Gastrocnemius medialis (tissue), 4 donors: Measurements from ENCODE around the gene PSMB2.

Source experiments
- CTCF ChIP-seq, 5 experiments: fragments of 450-650 bp in 3 of 5; fragments of 200-600 bp in 2 of 5; sonication (generic) in 2 of 5; IDR thresholded peaks in 4 of 5; conservative IDR thresholded peaks in 1 of 5; 1 replicate in 4 of 5; 2 replicates in 1 of 5; pipeline ENCODE4 v1.5.1; 2016 to 2019; ENCODE audit warnings: antibody characterized with exemption in 5 of 5, mild to moderate bottlenecking in 3 of 5, moderate library complexity in 3 of 5
- POLR2A ChIP-seq, 2 donors: fragments of 450-650 bp; IDR thresholded peaks; one replicate each; pipeline ENCODE4 v1.6.1; 2017; ENCODE audit warnings: antibody characterized with exemption in 2 of 2, mild to moderate bottlenecking in 2 of 2, moderate library complexity in 2 of 2

- TF ChIP-seq CTCF (IDR thresholded peaks at IDR 0.05 in 4 of 5, conservative IDR thresholded peaks at IDR 0.05 in 1 of 5) (no peak), POLR2A (IDR thresholded peaks at IDR 0.05) (no peak)
Measured at GRCh38 chr1:35592991-35593769, 48.1 kb downstream of the PSMB2 start.
